Hepatocyte (in vitro differentiated cells): Measurements from ENCODE around the gene TP63. TPM values are rescaled to one million over a fixed set of nuclear protein-coding genes. Genes with fewer than 3 reads are reported as not detected.

ENCODE experiments used
- DNase-seq: peaks from one replicate; pipeline ENCODE4 v3.0.0-alpha.2; 2016; ENCODE audit warnings: low spot score
- H2AFZ ChIP-seq: fragments of 200-600 bp; sonication (generic); 2 replicates; pipeline ENCODE4 v1.6.0; 2016; ENCODE audit warnings: antibody characterized with exemption, mild to moderate bottlenecking
- H3K27ac ChIP-seq: fragments of 200-600 bp; sonication (generic); 2 replicates; pipeline ENCODE4 v1.5.1; 2016; ENCODE audit warnings: mild to moderate bottlenecking
- H3K27me3 ChIP-seq: fragments of 200-600 bp; sonication (generic); 2 replicates; pipeline ENCODE4 v1.6.1; 2016
- H3K36me3 ChIP-seq: fragments of 200-600 bp; sonication (generic); replicated peaks from 2 replicates; pipeline ENCODE4 v1.5.1; 2016; ENCODE audit warnings: low read depth; ENCODE audit not compliant: insufficient read depth
- H3K4me1 ChIP-seq: fragments of 200-600 bp; sonication (generic); 2 replicates; pipeline ENCODE4 v1.5.1; 2016; ENCODE audit warnings: mild to moderate bottlenecking, moderate library complexity; ENCODE audit not compliant: insufficient read depth
- H3K4me2 ChIP-seq: fragments of 200-600 bp; sonication (generic); 2 replicates; pipeline ENCODE4 v1.6.0; 2016
- H3K4me3 ChIP-seq: fragments of 200-600 bp; sonication (generic); 2 replicates; pipeline ENCODE4 v1.5.1; 2016; ENCODE audit warnings: mild to moderate bottlenecking
- H3K79me2 ChIP-seq: fragments of 200-600 bp; sonication (generic); 2 replicates; pipeline ENCODE4 v1.6.0; 2017; ENCODE audit warnings: mild to moderate bottlenecking
- H3K9me2 ChIP-seq: fragments of 200-600 bp; sonication (generic); replicated peaks from 2 replicates; pipeline ENCODE4 v1.6.0; 2017; ENCODE audit warnings: mild to moderate bottlenecking; ENCODE audit not compliant: insufficient read depth
- H3K9me3 ChIP-seq: fragments of 200-600 bp; sonication (generic); 2 replicates; pipeline ENCODE4 v1.5.1; 2016; ENCODE audit warnings: low read depth, mild to moderate bottlenecking
- H4K20me1 ChIP-seq: fragments of 200-600 bp; sonication (generic); 2 replicates; pipeline ENCODE4 v1.6.0; 2016; ENCODE audit warnings: mild to moderate bottlenecking; ENCODE audit not compliant: insufficient read depth, poor library complexity, severe bottlenecking
- CTCF ChIP-seq: fragments of 200-600 bp; sonication (generic); IDR thresholded peaks from 2 replicates; pipeline ENCODE4 v1.5.1; 2016; ENCODE audit warnings: antibody characterized with exemption, mild to moderate bottlenecking; ENCODE audit not compliant: poor library complexity
- EZH2 ChIP-seq: fragments of 200-600 bp; sonication (generic); IDR thresholded peaks from 2 replicates; pipeline ENCODE4 v1.6.1; 2016; ENCODE audit warnings: antibody characterized with exemption, mild to moderate bottlenecking, borderline replicate concordance
- EZH2phosphoT487 ChIP-seq: fragments of 200-600 bp; sonication (generic); IDR thresholded peaks from one replicate; pipeline ENCODE4 v1.6.1; 2018; ENCODE audit warnings: antibody characterized with exemption, mild to moderate bottlenecking, low read depth, moderate library complexity; ENCODE audit not compliant: unreplicated experiment, severe bottlenecking
- WGBS: methylation state at CpG from one replicate; pipeline ENCODE4 v1.1.6; 2016; ENCODE audit warnings: low lambda C conversion rate; ENCODE audit errors: missing lambda C conversion rate; 5-methylcytosine and 5-hydroxymethylcytosine counted together
- polyA plus RNA-seq: library from polyadenylated mRNA; unstranded; fragments of >200 nt; fragmentation: Nextera tagmentation; extraction: Ambion mirVana; gene quantifications from 2 replicates; pipeline ENCODE4 v1.2.1, GENCODE V29; 2016
- total RNA-seq: library from RNA; depleted of rRNA; stranded (reverse); fragments of >200 nt; gene quantifications from 2 replicates; pipeline ENCODE4 v1.2.3, GENCODE V29; 2014

The TP63 gene
- total and polyA plus RNA-seq, 2 experiments from 2014 or later: 1.9 to 2.4 TPM

- H2AFZ ChIP-seq: no peak overlapping the region
- H3K4me1 ChIP-seq: peaks cover 8% of the 10 kb centered on the region
- TF ChIP-seq CTCF (no peak), EZH2 (no peak), EZH2phosphoT487 (no peak)
- H3K4me3 ChIP-seq: no peak overlapping the region
- H3K36me3 ChIP-seq: no peaks in the 10 kb centered on the region
- no peak overlapping the region for H3K4me2 ChIP-seq
- no peaks in the 10 kb centered on the region for H3K9me2 ChIP-seq
- DNase-seq: peak; percentile 61
- no peaks in the 10 kb centered on the region for H3K9me3 ChIP-seq
- H3K79me2 ChIP-seq: no peaks in the 10 kb centered on the region
- peak overlapping the region; percentile 1 for H3K27ac ChIP-seq
- H3K27me3 ChIP-seq: no peaks in the 10 kb centered on the region
- H4K20me1 ChIP-seq: no peaks in the 10 kb centered on the region
These were observed 79.6 kb downstream of the TP63 start for GRCh38 chr3:189710620-189711402.

- peak; percentile 16 for DNase-seq
- 45% methylated on average over 2 of the region's 2 CpGs for WGBS
These were observed 81.8 kb downstream of the TP63 start for GRCh38 chr3:189712906-189713483.

GRCh38 chr3:189714991-189715961, 84.1 kb downstream of the TP63 start:
- Histone ChIP-seq H3K9me2 (no peaks in the 10 kb centered on the region), H4K20me1 (no peaks in the 10 kb centered on the region), H3K4me1 (peaks cover 7% of the 10 kb centered on the region), H3K4me2 (no peak overlapping the region), H3K36me3 (no peaks in the 10 kb centered on the region), H3K4me3 (no peak overlapping the region), H3K27me3 (no peaks in the 10 kb centered on the region), H3K9me3 (no peaks in the 10 kb centered on the region), H2AFZ (no peak overlapping the region), H3K79me2 (no peaks in the 10 kb centered on the region), H3K27ac (no peak overlapping the region)
- TF ChIP-seq CTCF (no peak), EZH2 (no peak), EZH2phosphoT487 (no peak)
- no peak for DNase-seq
- 58% methylated on average over 5 of the region's 5 CpGs for WGBS

More at GRCh38 chr3:189712906-189713483, 81.8 kb downstream of the TP63 start:
- Histone ChIP-seq H3K27ac (peak overlapping the region; percentile 18), H3K79me2 (no peaks in the 10 kb centered on the region), H3K36me3 (no peaks in the 10 kb centered on the region), H2AFZ (no peak overlapping the region), H3K27me3 (no peaks in the 10 kb centered on the region), H3K4me3 (no peak overlapping the region), H3K4me1 (peaks cover 8% of the 10 kb centered on the region), H3K4me2 (no peak overlapping the region), H3K9me2 (no peaks in the 10 kb centered on the region), H3K9me3 (no peaks in the 10 kb centered on the region), H4K20me1 (no peaks in the 10 kb centered on the region)
- no peak for TF ChIP-seq EZH2phosphoT487
- no peak for TF ChIP-seq EZH2
- no peak for TF ChIP-seq CTCF
